GM23338 (cell line): Measurements from ENCODE around the gene SCGB1A1. TPM values are rescaled to one million over a fixed set of nuclear protein-coding genes. Genes with fewer than 3 reads are reported as not detected.

Experiments used
- ATAC-seq: fragments of 200-7000 bp; cut with Tn5 transposase; 3 replicates; pipeline ENCODE4 v1.9.1; 2020
- DNase-seq: peaks from one replicate; pipeline ENCODE4 v3.0.0-alpha.2; 2015; ENCODE audit warnings: low spot score
- H2AFZ ChIP-seq: fragments of 200-600 bp; sonication (generic); 2 replicates; pipeline ENCODE4 v1.8.0; 2016; ENCODE audit warnings: antibody characterized with exemption, mild to moderate bottlenecking, moderate library complexity
- H3F3A ChIP-seq: fragments of 200-600 bp; sonication (generic); replicated peaks from 2 replicates; pipeline ENCODE4 v1.8.0; 2017; ENCODE audit warnings: antibody characterized with exemption, mixed run types, low read depth
- H3K27ac ChIP-seq: fragments of 200-600 bp; sonication (generic); 2 replicates; pipeline ENCODE4 v1.6.1; 2016; ENCODE audit warnings: low read depth
- H3K27me3 ChIP-seq: fragments of 200-600 bp; sonication (generic); 2 replicates; pipeline ENCODE4 v1.8.0; 2016; ENCODE audit warnings: mild to moderate bottlenecking, mixed run types, moderate library complexity; ENCODE audit not compliant: insufficient read depth
- H3K36me3 ChIP-seq: fragments of 200-600 bp; sonication (generic); 2 replicates; pipeline ENCODE4 v1.8.0; 2016; ENCODE audit warnings: mild to moderate bottlenecking; ENCODE audit not compliant: insufficient read depth
- H3K4me1 ChIP-seq: fragments of 200-600 bp; sonication (generic); 2 replicates; pipeline ENCODE4 v1.8.0; 2016; ENCODE audit warnings: mild to moderate bottlenecking, moderate library complexity; ENCODE audit not compliant: insufficient read depth
- H3K4me2 ChIP-seq: fragments of 200-600 bp; sonication (generic); 2 replicates; pipeline ENCODE4 v1.7.1; 2017; ENCODE audit warnings: mixed run types
- H3K4me3 ChIP-seq: fragments of 200-600 bp; sonication (generic); 2 replicates; pipeline ENCODE4 v1.6.1; 2016; ENCODE audit warnings: mixed run types
- H3K79me2 ChIP-seq: fragments of 200-600 bp; sonication (generic); replicated peaks from 2 replicates; pipeline ENCODE4 v1.8.0; 2017; ENCODE audit warnings: mild to moderate bottlenecking; ENCODE audit not compliant: insufficient read depth
- H3K9me2 ChIP-seq: fragments of 200-600 bp; sonication (generic); 2 replicates; pipeline ENCODE4 v1.8.0; 2017; ENCODE audit not compliant: insufficient read depth
- H4K20me1 ChIP-seq: fragments of 200-600 bp; sonication (generic); replicated peaks from 2 replicates; pipeline ENCODE4 v1.8.0; 2017; ENCODE audit warnings: mild to moderate bottlenecking; ENCODE audit not compliant: insufficient read depth
- H3K27ac Mint-ChIP-seq: 2 replicates; pipeline ENCODE4 v1.8.0; 2020; ENCODE audit warnings: inconsistent platforms, mild to moderate bottlenecking, moderate library complexity, mixed read lengths
- H3K27me3 Mint-ChIP-seq: 3 replicates; pipeline ENCODE4 v1.8.0; 2022; ENCODE audit warnings: low read depth, mild to moderate bottlenecking, moderate library complexity, mixed read lengths, inconsistent platforms; ENCODE audit not compliant: insufficient read depth, poor library complexity
- H3K36me3 Mint-ChIP-seq: 3 replicates; pipeline ENCODE4 v1.8.0; 2021; ENCODE audit warnings: low read depth, mild to moderate bottlenecking, inconsistent platforms, moderate library complexity, mixed read lengths
- H3K4me1 Mint-ChIP-seq: 3 replicates; pipeline ENCODE4 v1.8.0; 2020; ENCODE audit warnings: mild to moderate bottlenecking, inconsistent platforms, mixed read lengths
- H3K4me3 Mint-ChIP-seq: 3 replicates; pipeline ENCODE4 v1.8.0; 2021; ENCODE audit warnings: moderate library complexity, mild to moderate bottlenecking, inconsistent platforms, mixed read lengths
- H3K9me3 Mint-ChIP-seq: 3 replicates; pipeline ENCODE4 v1.8.0; 2020; ENCODE audit warnings: moderate library complexity, mild to moderate bottlenecking, inconsistent platforms, mixed read lengths
- CREB1 ChIP-seq: fragments of 250-450 bp; sonication (Bioruptor Pico); IDR thresholded peaks from 2 replicates; pipeline ENCODE4 v1.5.0; 2020; ENCODE audit warnings: low read depth, mild to moderate bottlenecking, moderate library complexity
- CTCF ChIP-seq, 2 experiments: fragments of 200-600 bp in 1 of 2; sonication (generic) in 1 of 2; conservative IDR thresholded peaks; 2 replicates each; pipeline versions ENCODE4 v1.5.1 to v1.6.1; 2016 to 2017; ENCODE audit warnings: antibody characterized with exemption in 2 of 2, low read depth in 2 of 2, mild to moderate bottlenecking in 2 of 2, moderate library complexity in 1 of 2
- ETS1 ChIP-seq: IDR thresholded peaks from 2 replicates; pipeline ENCODE4 v1.6.1; 2016; ENCODE audit warnings: antibody characterized with exemption
- EZH2 ChIP-seq: fragments of 200-600 bp; sonication (generic); IDR thresholded peaks from one replicate; pipeline ENCODE4 v1.8.0; 2017; ENCODE audit warnings: antibody characterized with exemption, mild to moderate bottlenecking, low read depth; ENCODE audit not compliant: unreplicated experiment
- EZH2phosphoT487 ChIP-seq: fragments of 200-600 bp; sonication (generic); IDR thresholded peaks from one replicate; pipeline ENCODE4 v1.8.1; 2018; ENCODE audit warnings: antibody characterized with exemption; ENCODE audit not compliant: unreplicated experiment
- JUNB ChIP-seq: IDR thresholded peaks from one replicate; pipeline ENCODE4 v1.6.1; 2016; ENCODE audit warnings: antibody characterized with exemption; ENCODE audit not compliant: unreplicated experiment
- NANOG ChIP-seq: IDR thresholded peaks from 2 replicates; pipeline ENCODE4 v1.6.1; 2016; ENCODE audit warnings: antibody characterized with exemption, borderline replicate concordance
- POLR2AphosphoS5 ChIP-seq: IDR thresholded peaks from 2 replicates; pipeline ENCODE4 v1.6.1; 2016; ENCODE audit warnings: antibody characterized with exemption, low read depth
- STAT1 ChIP-seq: IDR thresholded peaks from one replicate; pipeline ENCODE4 v1.6.1; 2016; ENCODE audit warnings: antibody characterized with exemption; ENCODE audit not compliant: unreplicated experiment
- ZNF114 ChIP-seq: fragments of 250-450 bp; sonication (Bioruptor Pico); IDR thresholded peaks from 2 replicates; pipeline ENCODE4 v1.5.0; 2020; ENCODE audit warnings: mild to moderate bottlenecking, moderate library complexity
- ZNF331 ChIP-seq: fragments of 250-450 bp; sonication (Bioruptor Pico); IDR thresholded peaks from 2 replicates; pipeline ENCODE4 v1.5.0; 2020; ENCODE audit warnings: low read depth, mild to moderate bottlenecking, moderate library complexity
- ZNF462 ChIP-seq: fragments of 250-450 bp; sonication (Bioruptor Pico); IDR thresholded peaks from 2 replicates; pipeline ENCODE4 v1.5.0; 2020; ENCODE audit warnings: mild to moderate bottlenecking, moderate library complexity
- polyA plus RNA-seq: library from polyadenylated mRNA; unstranded; fragments of >200 nt; fragmentation: Nextera tagmentation; extraction: Ambion mirVana; gene quantifications from 2 replicates; pipeline ENCODE4 v1.2.1, GENCODE V29; 2016
- total RNA-seq: library from RNA; depleted of rRNA; stranded (reverse); fragments of >200 nt; shearing (Covaris generic); gene quantifications from 2 replicates; pipeline ENCODE4 v1.2.3, GENCODE V29; 2014
- TF ChIP-seq, protein P1 (sequence below): IDR thresholded peaks from one replicate; pipeline ENCODE4 v1.6.1; 2018; ENCODE audit warnings: antibody characterized with exemption; ENCODE audit not compliant: unreplicated experiment

SCGB1A1 gene
- total and polyA plus RNA-seq, 2 experiments from 2014 or later: not detected

- TF ChIP-seq NANOG (no peak), EZH2phosphoT487 (no peak), CTCF (conservative IDR thresholded peaks at IDR 0.05; ENCODE audit: low read depth in 2 of 2) (no peak), ZNF114 (CRISPR knock-in tag) (no peak), STAT1 (no peak), ZNF331 (no peak), ETS1 (no peak), EZH2 (no peak), JUNB (no peak), POLR2AphosphoS5 (no peak), CREB1 (CRISPR knock-in tag) (no peak), ZNF462 (no peak)
- TF ChIP-seq, protein P1, sequence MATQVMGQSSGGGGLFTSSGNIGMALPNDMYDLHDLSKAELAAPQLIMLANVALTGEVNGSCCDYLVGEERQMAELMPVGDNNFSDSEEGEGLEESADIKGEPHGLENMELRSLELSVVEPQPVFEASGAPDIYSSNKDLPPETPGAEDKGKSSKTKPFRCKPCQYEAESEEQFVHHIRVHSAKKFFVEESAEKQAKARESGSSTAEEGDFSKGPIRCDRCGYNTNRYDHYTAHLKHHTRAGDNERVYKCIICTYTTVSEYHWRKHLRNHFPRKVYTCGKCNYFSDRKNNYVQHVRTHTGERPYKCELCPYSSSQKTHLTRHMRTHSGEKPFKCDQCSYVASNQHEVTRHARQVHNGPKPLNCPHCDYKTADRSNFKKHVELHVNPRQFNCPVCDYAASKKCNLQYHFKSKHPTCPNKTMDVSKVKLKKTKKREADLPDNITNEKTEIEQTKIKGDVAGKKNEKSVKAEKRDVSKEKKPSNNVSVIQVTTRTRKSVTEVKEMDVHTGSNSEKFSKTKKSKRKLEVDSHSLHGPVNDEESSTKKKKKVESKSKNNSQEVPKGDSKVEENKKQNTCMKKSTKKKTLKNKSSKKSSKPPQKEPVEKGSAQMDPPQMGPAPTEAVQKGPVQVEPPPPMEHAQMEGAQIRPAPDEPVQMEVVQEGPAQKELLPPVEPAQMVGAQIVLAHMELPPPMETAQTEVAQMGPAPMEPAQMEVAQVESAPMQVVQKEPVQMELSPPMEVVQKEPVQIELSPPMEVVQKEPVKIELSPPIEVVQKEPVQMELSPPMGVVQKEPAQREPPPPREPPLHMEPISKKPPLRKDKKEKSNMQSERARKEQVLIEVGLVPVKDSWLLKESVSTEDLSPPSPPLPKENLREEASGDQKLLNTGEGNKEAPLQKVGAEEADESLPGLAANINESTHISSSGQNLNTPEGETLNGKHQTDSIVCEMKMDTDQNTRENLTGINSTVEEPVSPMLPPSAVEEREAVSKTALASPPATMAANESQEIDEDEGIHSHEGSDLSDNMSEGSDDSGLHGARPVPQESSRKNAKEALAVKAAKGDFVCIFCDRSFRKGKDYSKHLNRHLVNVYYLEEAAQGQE: no peak
- Histone ChIP-seq H3K4me3 (no peak overlapping the region), H3K36me3 (no peaks in the 10 kb centered on the region), H3K4me1 (no peaks in the 10 kb centered on the region; the same call in 1 of the 2 replicates), H2AFZ (no peak overlapping the region), H3K9me2 (no peaks in the 10 kb centered on the region), H3F3A (no peaks in the 10 kb centered on the region), H3K79me2 (no peaks in the 10 kb centered on the region), H4K20me1 (no peaks in the 10 kb centered on the region), H3K27ac (no peak overlapping the region), H3K27me3 (peaks cover 18% of the 10 kb centered on the region), H3K4me2 (no peak overlapping the region)
- H3K27me3 Mint-ChIP-seq: peaks cover 24% of the 10 kb centered on the region
- H3K4me1 Mint-ChIP-seq: no peaks in the 10 kb centered on the region; the same call in 2 of the 3 replicates
- H3K36me3 Mint-ChIP-seq: no peaks in the 10 kb centered on the region
- no peak overlapping the region for H3K27ac Mint-ChIP-seq
- H3K9me3 Mint-ChIP-seq: no peaks in the 10 kb centered on the region; the same call in 2 of the 3 replicates
- H3K4me3 Mint-ChIP-seq: no peak overlapping the region
- no peak for ATAC-seq
- DNase-seq: no peak
These were observed 589 bp downstream of the SCGB1A1 start for GRCh38 chr11:62419314-62419929.
